ENCODE data around the gene SMAP1.

The SMAP1 gene

DNA sequence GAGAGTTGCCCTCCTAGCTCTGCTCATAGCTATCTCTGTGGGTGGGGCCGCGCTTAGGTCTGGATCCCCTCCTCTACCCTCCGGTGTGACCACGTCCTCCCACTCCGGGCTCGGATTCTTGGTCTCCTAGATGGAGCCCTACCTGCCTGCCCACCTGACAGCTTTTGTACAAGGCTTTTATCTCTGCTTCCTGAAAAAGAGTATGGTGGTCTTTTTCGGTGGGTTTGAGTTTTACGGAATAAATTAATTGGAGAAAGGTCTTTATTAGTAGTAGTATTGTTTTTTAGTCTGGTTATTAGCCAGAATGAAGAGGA is 773 bp downstream of the SMAP1 start:
- no peaks in the 10 kb centered on the region for H3K27me3 Mint-ChIP-seq
- H3K4me1 Mint-ChIP-seq: peaks cover 54% of the 10 kb centered on the region
- no peaks in the 10 kb centered on the region for H3K36me3 Mint-ChIP-seq
- ATAC-seq: no peak
- peak overlapping the region; percentile 92 for H3K4me3 Mint-ChIP-seq
- H3K27ac Mint-ChIP-seq: peak overlapping the region; percentile 91
- peaks cover 2% of the 10 kb centered on the region for H3K9me3 Mint-ChIP-seq

DNA sequence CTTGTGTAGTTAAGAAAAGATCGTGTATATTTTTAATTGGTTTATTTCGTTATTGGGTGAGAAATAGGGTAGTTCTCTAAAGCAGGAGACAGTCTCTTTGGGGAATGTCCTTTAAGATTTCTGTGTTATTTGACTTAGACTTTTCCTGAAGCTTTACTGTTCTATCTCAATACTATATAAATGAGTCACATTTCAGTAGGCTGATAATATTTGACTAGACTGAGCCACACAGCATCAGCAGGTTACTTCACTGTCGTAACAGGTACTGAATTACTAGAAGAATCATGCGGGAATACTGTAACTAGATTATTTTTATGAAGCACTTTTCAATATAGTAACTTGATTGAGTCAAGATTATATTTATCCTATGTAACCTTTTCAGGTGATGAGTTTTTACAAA is 1.4 kb downstream of the SMAP1 start:
- Mint-ChIP-seq H3K9me3 (peaks cover 2% of the 10 kb centered on the region), H3K36me3 (no peaks in the 10 kb centered on the region), H3K27ac (peak overlapping the region; percentile 91), H3K4me1 (peaks cover 58% of the 10 kb centered on the region), H3K27me3 (no peaks in the 10 kb centered on the region), H3K4me3 (peak overlapping the region; percentile 92)
- ATAC-seq: no peak

DNA sequence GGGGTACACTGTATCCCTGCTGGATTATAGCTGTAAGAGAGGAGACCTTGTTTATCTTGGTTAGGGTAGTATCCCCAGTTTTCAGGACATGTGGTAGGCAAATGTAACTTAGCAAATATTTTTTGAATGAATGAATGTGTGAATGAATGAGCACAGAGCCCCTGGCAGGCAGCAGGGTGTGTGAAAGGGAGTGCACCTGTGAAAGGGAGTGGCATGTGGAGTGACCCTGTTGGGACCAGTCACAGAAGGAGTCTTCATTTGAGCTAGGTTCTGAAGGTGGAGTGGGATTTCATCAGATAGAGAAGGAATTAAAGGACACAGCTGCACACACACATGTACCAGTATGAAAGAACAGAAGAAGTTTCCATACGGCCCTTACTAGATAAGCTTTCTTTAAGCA is 4.9 kb downstream of the SMAP1 start:
- H3K27me3 Mint-ChIP-seq: no peaks in the 10 kb centered on the region
- no peak overlapping the region for H3K27ac Mint-ChIP-seq
- peaks cover 66% of the 10 kb centered on the region for H3K4me1 Mint-ChIP-seq
- no peaks in the 10 kb centered on the region for H3K36me3 Mint-ChIP-seq
- H3K4me3 Mint-ChIP-seq: no peak overlapping the region
- no peak for ATAC-seq
- H3K9me3 Mint-ChIP-seq: no peaks in the 10 kb centered on the region

- H3K4me1 Mint-ChIP-seq: peaks cover 65% of the 10 kb centered on the region
- ATAC-seq: no peak
- H3K9me3 Mint-ChIP-seq: no peaks in the 10 kb centered on the region
- no peak overlapping the region for H3K4me3 Mint-ChIP-seq
- no peak overlapping the region for H3K27ac Mint-ChIP-seq
- no peaks in the 10 kb centered on the region for H3K36me3 Mint-ChIP-seq
- no peaks in the 10 kb centered on the region for H3K27me3 Mint-ChIP-seq
Measured at GRCh38 chr6:70673054-70673453, 5.4 kb downstream of the SMAP1 start.

- H3K4me3 Mint-ChIP-seq: no peak overlapping the region
- H3K4me1 Mint-ChIP-seq: peaks cover 62% of the 10 kb centered on the region
- no peaks in the 10 kb centered on the region for H3K36me3 Mint-ChIP-seq
- no peak for ATAC-seq
- no peak overlapping the region for H3K27ac Mint-ChIP-seq
- no peaks in the 10 kb centered on the region for H3K27me3 Mint-ChIP-seq
- H3K9me3 Mint-ChIP-seq: no peaks in the 10 kb centered on the region
Measured at GRCh38 chr6:70673601-70674000, 5.9 kb downstream of the SMAP1 start.

DNA sequence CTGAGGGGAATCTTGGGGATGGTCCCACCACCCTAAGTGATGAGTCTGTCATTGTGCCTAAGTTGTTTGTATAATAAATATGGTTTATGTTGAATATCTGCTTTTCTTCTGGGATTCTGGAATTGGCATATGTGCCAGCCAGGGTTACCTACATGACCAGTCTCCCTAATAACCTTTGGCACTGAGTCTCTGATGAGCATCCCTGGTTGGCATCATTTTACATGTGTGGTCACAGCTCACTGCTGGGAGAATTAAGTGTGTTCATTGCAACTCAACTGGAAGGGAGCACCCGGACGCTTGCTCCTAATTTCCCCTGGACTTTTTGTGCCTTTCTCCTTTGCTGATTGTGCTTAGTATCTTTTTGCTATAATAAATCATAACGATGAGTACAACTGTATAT is 8.1 kb downstream of the SMAP1 start:
- no peak overlapping the region for H3K27ac Mint-ChIP-seq
- H3K9me3 Mint-ChIP-seq: peaks cover 2% of the 10 kb centered on the region
- H3K27me3 Mint-ChIP-seq: no peaks in the 10 kb centered on the region
- H3K36me3 Mint-ChIP-seq: no peaks in the 10 kb centered on the region
- peaks cover 43% of the 10 kb centered on the region for H3K4me1 Mint-ChIP-seq
- no peak overlapping the region for H3K4me3 Mint-ChIP-seq
- no peak for ATAC-seq

DNA sequence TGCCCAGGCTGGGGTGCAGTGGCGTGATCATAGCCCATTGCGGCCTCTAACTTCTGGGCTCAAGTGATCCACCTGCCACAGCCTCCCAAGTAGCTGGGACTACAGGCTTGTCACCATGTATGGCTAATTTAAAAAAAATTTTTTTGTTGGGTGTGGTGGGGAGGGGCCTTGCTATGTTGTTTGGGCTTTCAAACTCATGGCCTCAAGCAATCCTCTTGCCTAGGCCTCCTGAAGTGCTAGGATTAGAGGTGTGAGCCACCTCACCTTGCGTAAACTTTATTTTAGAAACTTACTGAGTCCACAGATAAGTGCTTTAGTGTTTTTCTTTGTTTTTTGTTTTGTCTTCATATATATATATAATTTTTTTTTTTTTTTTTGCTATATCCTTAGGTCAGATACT is 9.1 kb downstream of the SMAP1 start:
- no peak overlapping the region for H3K27ac Mint-ChIP-seq
- no peak overlapping the region for H3K4me3 Mint-ChIP-seq
- ATAC-seq: no peak
- H3K27me3 Mint-ChIP-seq: no peaks in the 10 kb centered on the region
- peaks cover 2% of the 10 kb centered on the region for H3K9me3 Mint-ChIP-seq
- peaks cover 37% of the 10 kb centered on the region for H3K4me1 Mint-ChIP-seq
- no peaks in the 10 kb centered on the region for H3K36me3 Mint-ChIP-seq

DNA sequence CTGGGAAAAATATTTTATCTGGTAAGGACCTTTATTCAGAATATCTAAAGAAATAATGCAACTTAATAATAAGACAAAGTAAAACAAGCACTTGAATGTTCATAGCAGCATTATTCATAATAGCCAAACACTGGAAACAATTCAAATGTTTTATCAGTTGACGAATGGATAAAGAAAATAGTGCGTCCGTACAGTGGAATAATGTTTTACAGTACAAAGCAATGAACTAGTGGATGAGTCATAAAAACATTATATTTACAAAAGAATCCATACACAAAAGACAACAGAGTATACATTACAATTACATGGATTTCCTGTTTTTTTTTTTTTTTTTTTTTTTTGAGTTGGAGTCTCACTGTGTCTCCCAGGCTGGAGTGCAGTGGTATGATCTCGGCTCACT is 12.7 kb downstream of the SMAP1 start:
- ATAC-seq: no peak
- peaks cover 2% of the 10 kb centered on the region for H3K9me3 Mint-ChIP-seq
- H3K36me3 Mint-ChIP-seq: no peaks in the 10 kb centered on the region
- no peaks in the 10 kb centered on the region for H3K27me3 Mint-ChIP-seq
- H3K4me3 Mint-ChIP-seq: no peak overlapping the region
- H3K27ac Mint-ChIP-seq: no peak overlapping the region
- peaks cover 35% of the 10 kb centered on the region for H3K4me1 Mint-ChIP-seq

DNA sequence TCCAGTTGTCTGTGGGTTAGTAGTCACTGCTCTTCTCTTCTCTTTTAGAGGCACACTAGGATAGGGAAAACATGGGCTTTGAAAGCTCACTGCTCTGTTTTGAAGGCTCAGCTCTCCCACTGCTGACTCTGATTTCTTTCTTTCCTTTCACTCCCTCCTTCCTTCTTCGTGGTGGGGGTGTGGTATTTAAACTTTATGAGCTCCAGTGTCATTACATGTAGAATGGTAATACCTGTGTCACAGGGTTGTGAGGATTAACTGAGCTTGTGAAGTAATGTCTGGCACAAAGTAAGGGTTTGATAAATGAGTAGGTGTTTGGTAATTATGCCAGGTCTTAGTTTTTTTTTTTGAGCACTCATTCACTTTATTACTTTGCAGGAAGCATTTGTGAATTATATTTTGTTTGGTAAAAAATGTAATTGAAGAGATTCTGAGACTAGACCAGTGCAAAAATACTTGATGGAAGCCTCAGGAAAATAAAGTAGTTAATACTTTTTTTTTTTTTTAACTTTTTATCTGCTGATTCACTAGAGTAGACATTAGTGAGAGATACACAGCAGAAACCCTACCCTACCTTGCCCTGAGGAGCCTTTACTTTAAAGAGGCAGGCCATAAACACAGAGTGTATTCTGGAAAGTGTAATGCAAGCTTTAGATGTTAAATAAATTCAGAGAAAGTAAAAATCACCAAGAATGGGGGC is 17.3 kb downstream of the SMAP1 start:
- no peaks in the 10 kb centered on the region for H3K27me3 Mint-ChIP-seq
- H3K4me3 Mint-ChIP-seq: no peak overlapping the region
- no peak for ATAC-seq
- H3K9me3 Mint-ChIP-seq: peaks cover under 1% of the 10 kb centered on the region
- no peaks in the 10 kb centered on the region for H3K36me3 Mint-ChIP-seq
- H3K4me1 Mint-ChIP-seq: peaks cover 26% of the 10 kb centered on the region
- H3K27ac Mint-ChIP-seq: peak overlapping the region; percentile 15

- Mint-ChIP-seq H3K27me3 (no peaks in the 10 kb centered on the region), H3K4me1 (peaks cover 26% of the 10 kb centered on the region), H3K27ac (peak overlapping the region; percentile 15), H3K9me3 (no peaks in the 10 kb centered on the region), H3K36me3 (peaks cover under 1% of the 10 kb centered on the region), H3K4me3 (no peak overlapping the region)
- ATAC-seq: no peak
Measured at GRCh38 chr6:70685494-70686180, 18.0 kb downstream of the SMAP1 start.

GRCh38 chr6:70686548-70687133 is 19.0 kb downstream of the SMAP1 start:
- no peak for ATAC-seq
- peaks cover 11% of the 10 kb centered on the region for H3K36me3 Mint-ChIP-seq
- H3K4me1 Mint-ChIP-seq: peaks cover 25% of the 10 kb centered on the region
- H3K27ac Mint-ChIP-seq: no peak overlapping the region
- H3K27me3 Mint-ChIP-seq: no peaks in the 10 kb centered on the region
- peaks cover 2% of the 10 kb centered on the region for H3K9me3 Mint-ChIP-seq
- no peak overlapping the region for H3K4me3 Mint-ChIP-seq

DNA sequence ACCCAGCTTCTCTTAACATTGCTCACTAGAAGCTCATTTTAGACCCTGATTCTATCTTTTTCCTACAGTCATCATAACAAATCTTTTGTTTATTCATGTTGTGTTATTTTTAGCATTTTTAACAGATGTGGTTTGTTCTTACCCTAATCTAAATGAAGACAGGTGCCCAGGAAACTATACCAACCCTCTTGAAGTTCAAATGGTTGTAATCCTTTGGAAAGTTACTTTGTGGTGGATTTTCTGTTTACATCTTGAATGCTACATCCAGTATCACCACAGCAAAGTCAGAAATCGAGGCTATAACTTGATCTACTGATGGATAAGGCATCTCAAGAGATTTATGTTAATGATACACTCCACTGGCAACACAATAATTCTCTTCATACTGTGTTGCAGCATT is 26.2 kb downstream of the SMAP1 start:
- H3K36me3 Mint-ChIP-seq: peaks cover 31% of the 10 kb centered on the region
- ATAC-seq: no peak
- H3K9me3 Mint-ChIP-seq: peaks cover 8% of the 10 kb centered on the region
- H3K4me3 Mint-ChIP-seq: no peak overlapping the region
- H3K27ac Mint-ChIP-seq: no peak overlapping the region
- peaks cover 73% of the 10 kb centered on the region for H3K4me1 Mint-ChIP-seq
- no peaks in the 10 kb centered on the region for H3K27me3 Mint-ChIP-seq

GRCh38 chr6:70694371-70694770 is 26.7 kb downstream of the SMAP1 start:
- Mint-ChIP-seq H3K27me3 (no peaks in the 10 kb centered on the region), H3K4me3 (no peak overlapping the region), H3K4me1 (peaks cover 78% of the 10 kb centered on the region), H3K36me3 (peaks cover 36% of the 10 kb centered on the region), H3K9me3 (peaks cover 8% of the 10 kb centered on the region), H3K27ac (no peak overlapping the region)
- ATAC-seq: no peak

- Mint-ChIP-seq H3K9me3 (peaks cover 5% of the 10 kb centered on the region), H3K27me3 (no peaks in the 10 kb centered on the region), H3K36me3 (peaks cover 47% of the 10 kb centered on the region), H3K4me1 (peaks cover 58% of the 10 kb centered on the region), H3K27ac (no peak overlapping the region), H3K4me3 (no peak overlapping the region)
- no peak for ATAC-seq
Measured at GRCh38 chr6:70700922-70701876, 33.5 kb downstream of the SMAP1 start.

- no peak for ATAC-seq
- peaks cover 2% of the 10 kb centered on the region for H3K9me3 Mint-ChIP-seq
- H3K4me3 Mint-ChIP-seq: no peak overlapping the region
- no peak overlapping the region for H3K27ac Mint-ChIP-seq
- H3K27me3 Mint-ChIP-seq: no peaks in the 10 kb centered on the region
- H3K36me3 Mint-ChIP-seq: peaks cover 21% of the 10 kb centered on the region
- H3K4me1 Mint-ChIP-seq: peaks cover 56% of the 10 kb centered on the region
Measured at GRCh38 chr6:70705772-70706171, 38.1 kb downstream of the SMAP1 start.
